HTR-8/SVneo (cell line): ENCODE measurements around the gene KRTAP10-7.
"Not testable (repeated sequence)": the region's sequence is repeated elsewhere in the genome, so short reads cannot be mapped to it uniquely, and the experiment has no call there.

Experiments
- DNase-seq: peaks from one replicate; pipeline ENCODE4 v3.0.0; 2011; ENCODE audit warnings: low spot score, mixed read lengths; ENCODE audit not compliant: insufficient read length
- FAIRE-seq: peaks from 2 replicates; lab custom pipeline; 2011; peaks lifted over from hg19 to GRCh38; lab: Jason Lieb, UNC

KRTAP10-7 gene

DNA sequence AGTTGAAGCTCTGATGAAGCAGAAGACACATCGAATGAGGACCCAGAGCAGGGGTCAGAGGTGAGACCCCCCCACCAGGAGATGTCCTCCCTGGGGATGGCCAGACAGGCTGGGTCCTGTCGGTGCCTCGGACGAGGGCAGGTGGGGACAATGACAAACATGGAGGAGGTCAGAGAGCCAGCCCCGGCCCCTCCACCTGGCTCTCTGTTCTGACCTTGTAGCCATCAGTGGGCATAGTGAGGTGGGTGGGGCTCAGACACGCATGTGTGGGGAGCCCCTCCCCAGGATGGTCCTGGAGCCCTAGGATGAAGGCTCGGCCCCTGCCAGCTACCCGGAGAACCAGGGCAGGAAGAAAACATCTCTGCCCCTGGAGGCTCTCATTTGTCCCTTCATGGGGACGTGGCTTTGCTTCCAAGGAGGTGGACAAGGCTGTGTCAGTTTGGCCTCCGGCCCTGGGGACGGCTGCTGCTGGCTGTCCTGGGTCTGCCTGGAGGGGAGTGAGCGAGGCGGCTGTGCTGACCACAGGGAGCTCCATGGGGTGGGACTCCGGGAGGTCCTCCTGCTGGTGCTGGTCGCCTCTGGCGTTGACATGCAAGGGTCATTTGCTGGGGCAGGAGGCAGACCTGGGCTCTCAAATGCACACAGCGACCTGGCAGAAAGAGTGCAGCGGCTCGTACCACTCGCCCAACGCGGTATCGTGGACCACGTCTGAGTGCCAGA lies 10.7 kb upstream of the KRTAP10-7 start:
- no peak for FAIRE-seq
- DNase-seq, result no peak

- FAIRE-seq (no peak), DNase-seq (no peak)
Measured at GRCh38 chr21:44590311-44590721, 10.1 kb upstream of the KRTAP10-7 start.

GRCh38 chr21:44590897-44591800 lies 9.2 kb upstream of the KRTAP10-7 start:
- FAIRE-seq, DNase-seq: not testable (repeated sequence)

GRCh38 chr21:44591801-44592130 lies 8.6 kb upstream of the KRTAP10-7 start:
- DNase-seq, FAIRE-seq: not testable (repeated sequence)

DNA sequence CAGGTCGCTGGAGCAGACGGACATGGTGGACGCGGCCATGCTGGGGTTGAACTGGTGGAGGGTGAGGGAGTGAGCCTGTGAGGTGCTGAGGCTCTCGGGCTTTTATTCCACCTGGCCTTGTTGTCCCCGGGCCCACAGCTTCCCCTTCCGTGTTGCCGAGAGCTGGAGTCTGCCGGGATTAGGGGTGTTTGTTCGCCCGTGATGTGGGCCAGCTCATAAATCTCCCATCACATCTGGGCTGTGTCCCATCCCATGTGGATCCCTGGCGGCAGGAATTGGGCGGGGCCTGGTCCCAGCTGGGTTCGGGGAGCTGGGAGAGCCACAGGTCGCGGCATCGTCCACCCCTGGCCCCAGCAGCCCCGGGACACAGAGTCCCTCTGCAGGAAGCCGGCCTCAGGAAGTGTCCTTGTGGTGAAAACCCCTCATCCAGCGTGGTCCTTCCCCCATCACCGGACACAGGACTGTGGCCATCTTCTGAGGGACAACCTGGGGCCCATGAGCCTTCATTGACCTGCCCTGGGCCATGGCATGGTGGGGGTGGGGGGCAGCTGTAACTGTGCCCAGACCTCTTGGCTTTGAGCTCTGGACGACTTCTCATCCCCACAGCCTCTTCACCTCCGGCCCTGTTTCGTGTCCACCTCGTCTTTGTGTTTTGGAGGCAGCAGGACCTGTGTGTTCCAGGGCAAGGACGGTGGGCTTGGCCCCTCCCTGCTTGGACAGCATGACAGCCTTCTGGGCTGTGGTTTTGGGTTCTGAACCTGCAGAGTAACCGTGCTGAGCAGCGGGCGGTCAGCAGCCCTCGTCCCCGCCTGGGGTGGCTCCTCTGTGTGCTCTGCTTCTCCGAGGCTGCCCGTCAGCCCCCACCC lies 7.7 kb upstream of the KRTAP10-7 start, which contains the start of gene KRTAP10-6:
Gene KRTAP10-6 (minus strand): TSS at position 60 of the 866 bp plus-strand sequence. CDS start 21 bp downstream, at position 39.
- DNase-seq (no peak), FAIRE-seq (no peak)

GRCh38 chr21:44593598-44594405 lies 6.6 kb upstream of the KRTAP10-7 start:
- no peak for FAIRE-seq
- no peak for DNase-seq

DNA sequence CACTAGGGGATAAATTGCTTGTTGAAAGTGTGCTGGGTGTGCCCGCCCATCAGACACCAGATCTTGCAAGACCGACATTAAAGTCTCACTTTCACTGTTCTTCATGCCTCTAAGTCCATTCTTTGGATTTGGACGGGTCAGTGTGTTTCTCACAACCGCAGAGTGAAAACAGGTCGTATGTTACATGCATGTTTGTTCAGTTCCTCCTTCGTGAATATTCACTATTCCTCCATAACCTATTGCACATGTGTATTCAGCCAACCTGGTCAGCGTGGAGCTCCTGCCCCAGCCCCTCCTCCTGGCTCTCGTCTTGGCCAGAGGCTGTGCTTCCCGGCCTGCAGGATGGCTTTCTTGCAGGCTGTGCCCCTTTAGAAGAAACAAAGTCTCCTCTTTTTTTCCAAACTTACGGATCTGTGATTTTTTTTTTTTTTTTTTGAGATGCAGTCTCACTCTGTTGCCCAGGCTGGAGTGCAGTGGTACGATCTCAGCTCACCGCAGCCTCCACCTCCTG lies 5.9 kb upstream of the KRTAP10-7 start:
- FAIRE-seq (no peak), DNase-seq (no peak)

GRCh38 chr21:44595524-44595923 lies 4.9 kb upstream of the KRTAP10-7 start:
- DNase-seq (no peak), FAIRE-seq (no peak)

GRCh38 chr21:44596068-44596725 lies 4.2 kb upstream of the KRTAP10-7 start:
- DNase-seq (no peak), FAIRE-seq (no peak)

GRCh38 chr21:44598061-44598460 lies 2.3 kb upstream of the KRTAP10-7 start:
- no peak for DNase-seq
- FAIRE-seq, result no peak

DNA sequence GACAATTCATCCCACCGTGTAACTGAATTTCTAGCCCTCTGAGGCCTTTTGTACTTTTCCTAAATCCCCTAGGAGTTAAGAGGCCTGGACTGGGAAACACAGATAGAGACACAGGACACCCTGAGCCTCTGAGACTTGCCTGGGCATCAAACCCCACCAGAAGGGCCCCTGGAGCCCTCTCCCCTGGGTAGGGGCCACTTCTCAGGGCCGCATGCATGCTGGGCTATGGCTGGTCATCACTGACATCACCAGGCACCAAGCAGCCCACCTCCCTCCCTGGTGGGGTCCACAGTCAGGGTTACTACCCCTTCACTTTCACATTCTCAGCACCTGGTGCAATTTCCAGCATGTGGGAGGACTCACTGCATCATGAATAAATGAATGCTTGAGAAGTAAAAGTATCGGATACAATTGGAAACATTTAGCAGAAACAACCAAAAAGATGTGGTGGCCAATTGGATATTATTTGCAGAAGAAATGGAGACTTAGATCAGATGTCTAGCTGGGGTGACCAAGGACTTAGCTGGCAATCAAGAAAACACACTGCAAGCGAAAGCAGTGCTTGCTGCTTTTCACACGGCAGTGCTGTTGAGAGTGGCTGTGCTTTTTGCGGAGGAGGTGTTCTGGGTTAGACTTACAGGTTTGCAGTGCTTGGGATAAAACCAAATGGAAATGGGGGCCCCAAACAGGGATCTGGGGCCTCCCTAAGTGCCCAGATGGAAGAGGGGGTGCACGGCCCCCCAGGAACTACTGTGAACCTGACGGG lies 950 bp upstream of the KRTAP10-7 start:
- DNase-seq (no peak), FAIRE-seq (no peak)

DNA sequence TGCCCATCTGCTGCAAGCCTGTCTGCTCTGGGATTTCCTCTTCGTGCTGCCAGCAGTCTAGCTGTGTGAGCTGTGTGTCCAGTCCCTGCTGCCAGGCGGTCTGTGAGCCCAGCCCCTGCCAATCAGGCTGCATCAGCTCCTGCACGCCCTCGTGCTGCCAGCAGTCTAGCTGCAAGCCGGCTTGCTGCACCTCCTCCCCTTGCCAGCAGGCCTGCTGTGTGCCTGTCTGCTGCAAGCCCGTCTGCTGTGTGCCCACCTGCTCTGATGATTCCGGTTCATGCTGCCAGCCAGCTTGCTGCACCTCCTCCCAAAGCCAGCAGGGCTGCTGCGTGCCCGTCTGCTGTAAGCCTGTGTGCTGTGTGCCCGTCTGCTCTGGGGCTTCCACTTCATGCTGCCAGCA lies 694 bp downstream of the KRTAP10-7 start:
- DNase-seq, FAIRE-seq: not testable (repeated sequence)

DNA sequence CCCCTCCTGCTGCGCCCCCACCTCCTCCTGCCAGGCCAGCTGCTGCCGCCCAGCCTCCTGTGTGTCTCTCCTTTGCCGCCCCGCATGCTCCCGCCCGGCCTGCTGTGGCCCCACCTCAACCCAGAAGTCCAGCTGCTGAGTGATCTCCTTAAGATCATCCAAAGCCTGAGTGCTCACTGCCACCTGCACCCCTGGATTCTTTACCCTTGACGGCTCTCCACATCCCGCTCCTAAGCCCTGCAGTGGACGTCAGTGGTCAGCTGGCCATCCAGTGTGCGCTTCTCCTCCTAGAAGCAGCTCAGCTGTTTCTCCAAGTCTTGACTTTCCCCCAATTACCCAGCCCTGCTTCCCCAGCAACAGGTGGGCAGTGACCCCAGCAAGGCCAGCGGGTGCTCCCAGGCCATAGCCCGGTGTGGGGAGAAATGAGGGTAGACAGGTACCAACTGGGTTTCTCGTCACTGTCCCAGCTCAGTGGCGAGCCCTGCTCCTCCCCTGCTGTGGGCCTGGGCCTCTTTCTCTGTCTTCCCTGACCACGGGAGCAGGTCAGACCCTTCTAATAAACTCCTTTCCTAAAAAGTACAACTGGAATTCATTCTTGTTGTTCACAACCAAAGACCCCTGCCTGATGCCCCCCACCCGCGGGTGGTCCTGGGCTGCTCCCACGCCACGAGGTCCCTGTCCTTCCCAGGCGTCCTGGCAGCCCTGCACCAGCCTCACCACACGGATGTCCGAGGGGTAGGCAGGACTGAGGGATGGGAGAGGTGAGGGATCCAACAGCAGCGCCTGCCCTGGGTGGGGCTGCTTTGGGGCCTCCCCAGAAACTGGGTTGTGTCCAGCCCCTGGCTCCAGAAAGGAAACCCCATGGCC lies 1.4 kb downstream of the KRTAP10-7 start:
- FAIRE-seq (no peak), DNase-seq (no peak)

GRCh38 chr21:44602463-44602850 lies 2.1 kb downstream of the KRTAP10-7 start:
- FAIRE-seq (no peak), DNase-seq (no peak)

- FAIRE-seq (no peak), DNase-seq (no peak)
Measured at GRCh38 chr21:44603109-44603875, 2.9 kb downstream of the KRTAP10-7 start.

DNA sequence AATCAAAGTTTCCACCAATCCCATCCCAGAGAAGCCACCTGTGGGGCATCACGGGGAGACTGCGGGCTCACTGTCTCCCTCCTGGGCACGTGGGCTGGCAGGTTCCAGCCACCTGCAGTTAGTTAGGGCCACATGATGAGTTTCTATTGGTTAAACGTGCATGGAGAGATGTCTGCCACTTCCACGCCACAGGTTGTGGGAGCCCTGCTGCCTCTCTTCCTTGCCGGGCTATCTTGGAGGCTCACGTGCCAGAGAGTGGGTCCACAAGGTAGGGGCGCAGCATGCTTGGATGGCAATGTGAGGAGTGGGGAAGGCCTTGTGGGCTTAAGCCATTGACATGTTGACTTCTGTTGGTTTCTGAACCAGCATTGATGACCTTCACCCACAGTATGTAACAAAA lies 3.5 kb downstream of the KRTAP10-7 start:
- no peak for DNase-seq
- no peak for FAIRE-seq
